LHCN-M2 (cell line): ENCODE results near the gene NEGR1. TPM values are rescaled to one million over a fixed set of nuclear protein-coding genes. Genes with fewer than 3 reads are reported as not detected.

ENCODE experiments used
- DNase-seq: peaks from one replicate; pipeline ENCODE4 v3.0.0-alpha.2; 2012; ENCODE audit warnings: low read depth
- total RNA-seq: library from RNA; depleted of rRNA; stranded (reverse); fragments of >200 nt; gene quantifications from 2 replicates; pipeline ENCODE4 v1.2.3, GENCODE V29; 2014

The NEGR1 gene
- total RNA-seq, 1 experiment from 2014 or later = 8.8 TPM

- DNase-seq = no peak
Observed at GRCh38 chr1:71640998-71641397, 641.3 kb downstream of the NEGR1 start.

DNA sequence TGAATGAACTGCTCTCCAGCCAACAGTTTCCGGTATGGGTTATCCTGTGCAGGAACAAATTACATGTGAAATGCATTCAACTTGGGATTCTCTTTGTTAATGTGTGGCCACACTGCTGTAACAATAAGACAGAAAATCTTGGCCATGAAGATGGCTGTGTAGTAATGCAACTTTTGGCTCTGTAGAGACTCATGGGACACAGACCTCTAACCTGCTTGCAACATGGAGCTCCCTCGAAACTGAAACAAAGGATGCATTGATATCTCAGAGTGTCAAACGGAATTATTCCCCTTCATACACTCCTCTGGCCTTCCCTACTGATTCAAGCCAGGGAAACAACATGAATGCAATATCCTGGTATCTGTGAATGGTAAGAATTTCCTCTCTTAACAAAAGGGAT is 642.2 kb downstream of the NEGR1 start:
- no peak for DNase-seq

- peak; percentile 61 for DNase-seq
Observed at GRCh38 chr1:71638081-71638766, 644.1 kb downstream of the NEGR1 start.

- DNase-seq = no peak
Observed at GRCh38 chr1:71635568-71635967, 646.8 kb downstream of the NEGR1 start.

DNA sequence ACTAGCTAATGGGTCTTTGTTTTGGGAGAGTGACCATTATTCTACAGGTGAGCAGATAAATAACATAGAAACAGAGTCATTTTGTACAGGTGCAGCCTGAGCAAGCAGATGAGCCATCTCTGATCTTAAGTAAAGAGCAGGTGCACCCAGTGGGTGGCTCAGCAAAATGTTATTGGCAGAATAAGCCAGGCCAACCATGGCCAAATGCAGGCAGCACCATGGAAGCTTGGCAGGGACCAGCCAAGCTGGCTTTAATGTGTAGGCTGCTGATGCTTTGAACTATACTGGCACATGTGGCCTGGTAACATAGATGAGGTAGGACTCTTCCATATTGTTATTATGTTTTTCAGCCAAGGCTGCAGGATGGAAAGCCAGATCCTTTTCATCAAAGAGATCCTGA is 648.2 kb downstream of the NEGR1 start:
- DNase-seq = no peak

DNA sequence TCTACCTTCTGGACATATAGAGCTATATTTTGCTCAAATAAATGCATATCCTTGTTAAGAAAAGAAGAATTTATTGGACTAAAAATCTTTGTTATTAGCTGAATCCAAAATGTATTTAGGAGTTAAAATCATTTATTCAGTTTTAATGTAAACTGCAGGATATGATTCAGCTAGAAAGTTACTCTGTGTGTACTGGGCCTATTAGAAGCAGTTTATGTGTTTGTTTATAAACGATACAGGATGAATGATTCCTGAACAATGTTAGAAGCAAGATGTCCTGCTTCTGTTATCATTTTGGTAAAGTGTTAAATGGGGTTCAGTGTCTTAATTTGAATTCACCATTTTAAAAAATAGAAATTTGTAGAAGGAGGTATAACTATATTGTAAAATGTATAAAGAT is 652.3 kb downstream of the NEGR1 start:
- DNase-seq = no peak

GRCh38 chr1:71625004-71625403 is 657.3 kb downstream of the NEGR1 start:
- DNase-seq = no peak

DNA sequence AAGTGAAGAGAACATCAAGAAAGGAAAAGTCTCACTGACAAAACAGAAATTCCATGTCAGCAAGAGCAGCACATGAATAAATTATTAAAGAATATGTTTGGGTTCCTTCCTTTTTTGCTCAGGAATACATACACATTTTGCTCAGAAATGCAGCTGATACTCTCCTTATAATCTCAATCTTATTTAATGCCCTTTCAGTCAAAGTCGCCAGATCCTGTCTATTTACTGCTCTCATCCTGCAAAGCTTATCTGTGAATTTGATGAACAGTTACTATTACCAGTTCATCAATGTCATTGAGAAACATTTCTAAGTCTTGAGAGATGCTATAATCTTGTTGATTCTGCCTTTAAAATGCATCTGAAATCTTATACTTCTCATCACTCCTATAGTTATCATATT is 658.5 kb downstream of the NEGR1 start:
- no peak for DNase-seq

GRCh38 chr1:71621785-71622184 is 660.6 kb downstream of the NEGR1 start:
- DNase-seq = peak; percentile 95

GRCh38 chr1:71618766-71619530 is 663.4 kb downstream of the NEGR1 start:
- DNase-seq = no peak

GRCh38 chr1:71618191-71618590 is 664.1 kb downstream of the NEGR1 start:
- no peak for DNase-seq

- DNase-seq = no peak
Observed at GRCh38 chr1:71610476-71610875, 671.9 kb downstream of the NEGR1 start.

- DNase-seq = no peak
Observed at GRCh38 chr1:71603044-71603776, 679.1 kb downstream of the NEGR1 start.

DNA sequence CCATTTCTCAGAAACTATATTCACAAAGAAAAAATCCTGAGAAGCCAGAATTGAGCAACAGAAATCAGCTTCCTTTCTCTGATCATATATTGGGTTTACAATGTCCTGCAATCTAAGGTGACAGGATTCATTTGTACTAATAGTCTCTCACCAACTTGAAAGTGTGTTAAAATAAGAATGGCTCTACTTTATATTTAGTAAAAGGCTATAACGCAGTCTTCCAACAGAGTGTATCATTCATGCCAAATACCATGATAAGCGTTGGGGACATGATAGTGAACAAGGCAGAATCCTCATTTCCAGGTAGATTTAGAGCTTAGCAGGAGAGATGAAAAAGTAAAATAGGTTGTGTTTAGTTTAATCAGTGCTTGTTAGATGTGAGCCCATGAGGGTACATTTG is 682.3 kb downstream of the NEGR1 start:
- no peak for DNase-seq

GRCh38 chr1:71599306-71599705 is 683.0 kb downstream of the NEGR1 start:
- DNase-seq = no peak

- DNase-seq = peak; percentile 19
Observed at GRCh38 chr1:71593523-71593922, 688.8 kb downstream of the NEGR1 start.

DNA sequence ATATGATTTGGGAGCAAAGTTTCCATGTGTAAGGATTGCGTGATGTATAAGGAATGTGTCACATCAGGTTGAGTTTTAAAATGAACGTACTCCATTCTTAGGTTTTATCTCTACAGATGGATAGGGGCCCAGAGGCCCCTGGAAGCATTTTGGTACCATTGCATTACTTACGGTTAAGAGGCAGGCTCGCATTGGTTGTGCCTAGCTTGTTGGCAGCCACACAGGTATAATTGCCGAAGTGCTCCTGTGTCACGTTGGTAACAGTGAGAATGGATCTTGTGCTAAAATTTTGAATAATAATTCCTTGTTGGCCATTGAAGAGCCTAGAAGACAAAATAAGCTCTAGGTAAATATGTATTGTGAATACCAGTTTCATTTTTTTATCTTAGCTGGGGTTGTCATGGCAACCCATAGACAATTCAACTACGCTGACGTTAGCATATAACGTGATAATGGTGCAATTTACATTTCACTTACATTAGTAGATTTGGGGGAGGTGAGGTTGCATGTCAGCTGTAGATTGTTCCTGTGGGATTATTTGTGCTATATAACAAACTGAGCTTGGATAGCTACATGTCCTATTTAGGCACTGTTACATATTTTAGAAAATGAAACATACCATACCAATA is 689.6 kb downstream of the NEGR1 start:
- DNase-seq = no peak

DNA sequence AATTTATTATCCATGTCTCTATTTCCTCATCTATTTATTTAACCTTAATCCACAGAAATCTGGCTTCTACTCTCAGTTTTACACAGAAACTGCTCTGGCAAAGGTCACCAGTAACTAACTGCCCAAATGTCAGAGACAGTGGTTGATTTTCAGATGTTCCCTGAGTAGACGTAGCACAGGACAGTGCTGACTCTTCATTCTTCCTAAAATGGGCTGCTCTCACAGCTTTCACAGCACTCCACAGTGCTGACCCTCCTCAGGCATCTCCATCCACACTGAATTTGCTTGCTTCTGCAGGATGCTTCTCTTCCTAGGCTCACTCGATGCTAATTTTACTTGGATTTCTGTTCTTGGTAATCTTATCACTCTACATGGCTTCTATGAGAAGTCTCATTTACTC is 693.3 kb downstream of the NEGR1 start:
- DNase-seq = no peak

DNA sequence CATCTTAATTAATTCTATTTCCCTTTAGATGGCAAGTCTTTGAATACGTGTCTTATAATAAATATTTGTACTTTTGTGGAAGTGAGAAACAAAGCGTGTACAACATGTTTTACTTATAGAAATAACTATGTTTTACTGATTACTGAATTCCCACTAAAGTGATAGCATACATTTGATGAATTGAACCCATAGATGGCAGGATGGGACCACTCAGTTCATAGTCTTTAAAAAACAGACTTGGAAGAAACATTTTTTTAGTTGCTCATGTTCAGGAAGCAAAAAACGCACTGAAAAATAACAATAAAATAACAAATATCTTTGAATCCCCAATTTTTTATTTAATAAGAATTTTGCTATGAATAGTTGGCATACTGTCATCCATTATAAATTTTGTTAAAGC is 694.4 kb downstream of the NEGR1 start:
- DNase-seq = peak; percentile 50

DNA sequence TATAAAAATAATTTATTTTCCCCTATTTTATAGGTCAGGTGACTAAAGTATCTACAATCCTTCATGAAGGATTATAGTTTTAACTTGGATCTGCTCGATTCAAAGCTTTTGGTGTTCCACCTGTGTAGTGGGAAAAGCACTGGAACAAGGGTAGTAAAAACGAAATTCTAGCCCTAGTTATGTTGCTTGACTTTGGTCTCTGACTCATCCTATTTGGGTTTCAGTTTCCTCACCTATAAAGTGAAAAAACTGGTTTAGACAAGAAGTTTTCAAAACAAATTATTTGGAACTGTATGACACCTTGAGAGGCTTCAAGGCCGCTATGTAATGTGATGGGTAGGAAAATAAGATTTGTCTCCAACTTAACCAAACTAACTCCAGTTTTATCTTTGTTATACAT is 696.3 kb downstream of the NEGR1 start:
- DNase-seq = no peak

DNA sequence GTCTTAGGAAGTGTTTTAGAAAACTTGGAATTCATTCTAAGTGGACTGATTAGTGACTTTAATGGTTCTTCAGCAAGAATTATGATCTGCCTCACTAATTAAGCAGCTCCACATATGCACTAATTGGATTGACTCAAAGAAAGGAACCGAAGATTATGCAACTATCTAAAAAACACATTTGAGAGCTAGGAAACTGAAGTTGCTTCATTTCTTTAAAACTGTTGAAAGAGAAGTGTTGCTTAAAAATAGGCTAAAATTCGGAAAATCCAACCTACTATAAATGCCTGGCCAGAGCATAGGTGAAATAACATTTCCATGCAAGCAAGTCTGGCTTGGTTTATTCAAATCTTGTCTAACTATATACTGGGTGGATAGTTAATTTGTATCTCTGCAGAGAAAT is 698.6 kb downstream of the NEGR1 start:
- DNase-seq = no peak

DNA sequence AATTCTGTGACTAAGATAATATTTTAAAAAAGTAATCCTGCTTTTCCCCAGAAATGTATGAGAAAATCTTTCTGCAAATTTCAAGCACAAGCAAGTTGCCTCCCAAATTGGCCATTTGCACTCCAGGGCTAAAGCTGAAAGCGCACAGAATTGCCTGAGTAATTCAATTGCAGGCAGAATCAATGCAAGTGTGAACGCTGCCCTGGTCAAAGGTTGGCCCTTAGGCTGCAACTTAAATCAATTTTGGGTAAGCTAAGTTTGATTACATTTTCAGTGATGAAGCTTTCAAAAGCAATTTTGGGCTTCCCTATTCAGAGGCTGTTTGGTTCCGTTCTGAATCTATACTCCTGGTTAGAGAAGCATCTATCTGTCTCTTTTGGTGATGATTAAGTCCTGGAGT is 699.7 kb downstream of the NEGR1 start:
- no peak for DNase-seq
